Mesendoderm (in vitro differentiated cells): ENCODE results near the gene OTOGL.
"Not testable (repeated sequence)": the region's sequence is repeated elsewhere in the genome, so short reads cannot be mapped to it uniquely, and the experiment has no call there.

Source experiments
- DNase-seq: peaks from one replicate; pipeline ENCODE4 v3.0.0; 2013
- H2AK5ac ChIP-seq: 2 replicates; pipeline ENCODE4 v1.6.1; 2013; ENCODE audit warnings: low read length, inconsistent platforms
- H2BK120ac ChIP-seq: 2 replicates; pipeline ENCODE4 v1.6.1; 2013; ENCODE audit warnings: low read depth, mild to moderate bottlenecking, low read length, moderate library complexity, mixed read lengths
- H2BK15ac ChIP-seq: replicated peaks from 2 replicates; pipeline ENCODE4 v1.6.1; 2013; ENCODE audit warnings: low read depth, mild to moderate bottlenecking, moderate library complexity
- H2BK5ac ChIP-seq: 2 replicates; pipeline ENCODE4 v1.6.1; 2013; ENCODE audit warnings: low read length, inconsistent platforms
- H3K18ac ChIP-seq: 2 replicates; pipeline ENCODE4 v1.6.1; 2013; ENCODE audit warnings: mild to moderate bottlenecking, low read length, mixed read lengths
- H3K23ac ChIP-seq: one replicate; pipeline ENCODE4 v1.6.1; 2013; ENCODE audit warnings: low read length
- H3K27ac ChIP-seq: 2 replicates; pipeline ENCODE4 v1.5.1; 2013; ENCODE audit warnings: low read depth, mild to moderate bottlenecking, inconsistent platforms, low read length, moderate library complexity
- H3K27me3 ChIP-seq: 2 replicates; pipeline ENCODE4 v1.6.1; 2013; ENCODE audit warnings: low read length, control low read depth, mild to moderate bottlenecking, inconsistent platforms; ENCODE audit not compliant: insufficient read depth, poor library complexity
- H3K36me3 ChIP-seq: 2 replicates; pipeline ENCODE4 v1.6.1; 2013; ENCODE audit warnings: low read length, inconsistent platforms; ENCODE audit not compliant: control insufficient read depth, insufficient read depth
- H3K4ac ChIP-seq: one replicate; pipeline ENCODE4 v1.6.1; 2013; ENCODE audit warnings: low read depth, mild to moderate bottlenecking, low read length, moderate library complexity
- H3K4me1 ChIP-seq: 2 replicates; pipeline ENCODE4 v1.6.1; 2013; ENCODE audit warnings: low read depth, low read length, inconsistent platforms; ENCODE audit not compliant: control insufficient read depth
- H3K4me2 ChIP-seq: 2 replicates; pipeline ENCODE4 v1.6.1; 2013; ENCODE audit warnings: low read length
- H3K4me3 ChIP-seq: 2 replicates; pipeline ENCODE4 v1.5.1; 2013; ENCODE audit warnings: mild to moderate bottlenecking, low read length
- H3K56ac ChIP-seq: one replicate; pipeline ENCODE4 v1.6.1; 2013; ENCODE audit warnings: low read length
- H3K79me1 ChIP-seq: 2 replicates; pipeline ENCODE4 v1.6.1; 2013; ENCODE audit warnings: low read length, inconsistent platforms
- H3K79me2 ChIP-seq: 2 replicates; pipeline ENCODE4 v1.6.1; 2013; ENCODE audit warnings: mild to moderate bottlenecking, low read length; ENCODE audit not compliant: control insufficient read depth, insufficient read depth
- H3K9ac ChIP-seq: 2 replicates; pipeline ENCODE4 v1.6.1; 2013; ENCODE audit warnings: low read length, inconsistent platforms
- H4K5ac ChIP-seq: one replicate; pipeline ENCODE4 v1.6.1; 2013; ENCODE audit warnings: low read length
- H4K8ac ChIP-seq: one replicate; pipeline ENCODE4 v1.6.1; 2013; ENCODE audit warnings: low read depth, mild to moderate bottlenecking, control low read depth, low read length, moderate library complexity
- WGBS: extraction: QIAGEN DNeasy Blood & Tissue Kit; methylation state at CpG from one replicate; pipeline ENCODE4 v1.1.7; 2013; ENCODE audit warnings: low lambda C conversion rate, missing lambda C conversion rate; ENCODE audit not compliant: insufficient coverage; ENCODE audit errors: extremely low coverage; 5-methylcytosine and 5-hydroxymethylcytosine counted together

OTOGL gene

DNA sequence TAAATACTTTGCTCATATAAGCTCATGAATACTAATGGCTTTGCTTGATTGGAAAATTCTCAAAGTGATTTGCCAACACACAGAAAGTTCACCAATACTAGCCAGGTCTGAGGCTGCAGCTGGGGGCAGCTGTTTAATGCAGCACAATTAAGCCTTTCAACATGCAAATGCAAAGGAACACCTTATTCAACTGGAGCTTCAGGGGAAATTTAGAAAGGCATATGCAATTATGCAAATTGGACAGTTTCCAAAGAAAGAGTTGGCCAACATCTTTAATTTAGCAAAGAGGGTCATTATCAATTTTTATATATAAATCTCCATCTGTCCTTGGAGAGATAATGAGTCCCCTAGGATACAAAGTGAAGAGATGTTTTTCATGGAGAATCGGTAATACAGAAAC lies 40.2 kb upstream of the OTOGL start:
- no CpG with 5 or more reads among the region's 1 CpG for WGBS
- Histone ChIP-seq H4K8ac (no peak overlapping the region), H3K36me3 (no peaks in the 10 kb centered on the region), H3K23ac (no peak overlapping the region), H3K18ac (no peak overlapping the region), H3K56ac (no peak overlapping the region), H2AK5ac (no peak overlapping the region), H3K4me3 (no peak overlapping the region), H2BK120ac (no peak overlapping the region), H2BK5ac (no peak overlapping the region), H3K4me1 (no peaks in the 10 kb centered on the region), H2BK15ac (no peak overlapping the region), H3K4me2 (no peak overlapping the region), H3K9ac (no peak overlapping the region), H3K79me2 (no peaks in the 10 kb centered on the region), H4K5ac (no peak overlapping the region), H3K4ac (no peak overlapping the region), H3K79me1 (no peaks in the 10 kb centered on the region), H3K27me3 (no peaks in the 10 kb centered on the region), H3K27ac (no peak overlapping the region)
- DNase-seq, result no peak

DNA sequence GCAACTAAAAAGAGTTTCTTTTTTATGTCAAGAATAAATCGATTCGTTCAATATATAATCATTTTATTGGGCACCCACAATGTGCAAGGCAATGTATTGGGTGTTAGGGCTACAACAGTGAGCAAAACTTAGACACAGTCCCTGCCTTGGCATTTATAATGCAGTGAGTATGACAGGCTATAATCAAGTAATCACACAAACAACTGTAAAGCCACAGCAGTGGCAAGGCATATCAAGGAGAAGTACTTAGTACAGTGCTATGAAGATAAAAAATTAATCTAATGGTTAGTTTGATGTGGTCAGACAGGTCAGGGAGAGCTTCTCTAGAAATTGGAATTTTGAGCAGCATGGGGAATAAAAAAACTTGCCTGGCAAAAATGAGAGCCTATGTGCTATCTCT lies 39.5 kb upstream of the OTOGL start:
- Histone ChIP-seq H3K23ac (no peak overlapping the region), H3K18ac (no peak overlapping the region), H3K4me1 (no peaks in the 10 kb centered on the region), H2AK5ac (no peak overlapping the region), H3K4ac (no peak overlapping the region), H3K4me3 (no peak overlapping the region), H2BK15ac (no peak overlapping the region), H3K27ac (no peak overlapping the region), H3K36me3 (no peaks in the 10 kb centered on the region), H3K79me1 (no peaks in the 10 kb centered on the region), H2BK5ac (no peak overlapping the region), H4K8ac (no peak overlapping the region), H3K9ac (no peak overlapping the region), H3K56ac (no peak overlapping the region), H4K5ac (no peak overlapping the region), H3K27me3 (no peaks in the 10 kb centered on the region), H2BK120ac (no peak overlapping the region), H3K79me2 (no peaks in the 10 kb centered on the region), H3K4me2 (no peak overlapping the region)
- no CpG with 5 or more reads among the region's 2 CpGs for WGBS
- no peak for DNase-seq

- Histone ChIP-seq H3K4me1 (no peaks in the 10 kb centered on the region), H4K5ac (no peak overlapping the region), H3K4me2 (no peak overlapping the region), H3K56ac (no peak overlapping the region), H3K9ac (no peak overlapping the region), H4K8ac (no peak overlapping the region), H3K18ac (no peak overlapping the region), H3K27me3 (no peaks in the 10 kb centered on the region), H3K4me3 (no peak overlapping the region), H3K36me3 (no peaks in the 10 kb centered on the region), H2AK5ac (no peak overlapping the region), H3K23ac (no peak overlapping the region), H3K4ac (no peak overlapping the region), H2BK15ac (no peak overlapping the region), H3K27ac (no peak overlapping the region), H2BK5ac (no peak overlapping the region), H2BK120ac (no peak overlapping the region), H3K79me2 (no peaks in the 10 kb centered on the region), H3K79me1 (no peaks in the 10 kb centered on the region)
- no peak for DNase-seq
- WGBS, result no CpG with 5 or more reads among the region's 3 CpGs
Measured at GRCh38 chr12:80064269-80064668, 35.1 kb upstream of the OTOGL start.

GRCh38 chr12:80064951-80065350 lies 34.4 kb upstream of the OTOGL start:
- Histone ChIP-seq H3K9ac (no peak overlapping the region), H2BK120ac (no peak overlapping the region), H3K4me2 (no peak overlapping the region), H3K27ac (no peak overlapping the region), H4K8ac (no peak overlapping the region), H3K36me3 (no peaks in the 10 kb centered on the region), H3K23ac (no peak overlapping the region), H2BK15ac (no peak overlapping the region), H3K56ac (no peak overlapping the region), H2AK5ac (no peak overlapping the region), H3K79me2 (no peaks in the 10 kb centered on the region), H2BK5ac (no peak overlapping the region), H3K18ac (no peak overlapping the region), H3K4ac (no peak overlapping the region), H3K4me3 (no peak overlapping the region), H3K27me3 (no peaks in the 10 kb centered on the region), H3K4me1 (no peaks in the 10 kb centered on the region), H3K79me1 (no peaks in the 10 kb centered on the region), H4K5ac (no peak overlapping the region)
- no peak for DNase-seq
- WGBS, result no CpG with 5 or more reads among the region's 2 CpGs

DNA sequence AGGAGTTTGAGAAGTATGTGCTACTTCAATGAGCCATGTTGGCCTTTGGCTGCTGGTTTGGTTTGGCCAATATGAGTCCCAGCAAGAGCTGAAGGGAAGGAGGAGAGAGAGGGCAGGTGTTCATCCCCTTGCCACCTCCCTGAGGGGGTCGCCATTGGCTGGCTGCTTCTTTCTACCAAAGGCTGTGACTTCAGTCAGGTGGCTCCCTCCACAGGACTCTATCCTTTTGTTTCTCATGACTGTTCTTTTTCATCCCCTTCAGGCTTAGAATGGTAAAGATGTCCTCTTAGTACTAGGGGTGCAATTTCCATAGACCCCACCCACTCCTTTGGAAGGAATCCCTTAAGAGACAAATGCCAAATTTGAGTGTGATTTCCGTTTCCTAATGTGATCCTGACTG lies 31.2 kb upstream of the OTOGL start:
- DNase-seq, result peak; percentile 87
- Histone ChIP-seq H4K5ac (no peak overlapping the region), H2BK15ac (no peak overlapping the region), H2BK5ac (no peak overlapping the region), H3K4ac (no peak overlapping the region), H3K4me2 (no peak overlapping the region), H2AK5ac (no peak overlapping the region), H3K36me3 (no peaks in the 10 kb centered on the region), H3K56ac (no peak overlapping the region), H3K18ac (no peak overlapping the region), H3K79me2 (no peaks in the 10 kb centered on the region), H4K8ac (no peak overlapping the region), H3K4me1 (no peaks in the 10 kb centered on the region), H2BK120ac (no peak overlapping the region), H3K9ac (no peak overlapping the region), H3K79me1 (no peaks in the 10 kb centered on the region), H3K23ac (no peak overlapping the region), H3K4me3 (no peak overlapping the region), H3K27ac (no peak overlapping the region), H3K27me3 (no peaks in the 10 kb centered on the region)
- no CpG with 5 or more reads among the region's 2 CpGs for WGBS

GRCh38 chr12:80083892-80084614 lies 15.3 kb upstream of the OTOGL start:
- not testable (repeated sequence) for H3K56ac ChIP-seq, H3K18ac ChIP-seq, H2BK5ac ChIP-seq, H4K8ac ChIP-seq, H3K4me2 ChIP-seq, H3K9ac ChIP-seq, H4K5ac ChIP-seq, H3K4me1 ChIP-seq, H2BK15ac ChIP-seq, H3K79me2 ChIP-seq, H3K4me3 ChIP-seq, H3K79me1 ChIP-seq, H3K36me3 ChIP-seq, H3K27ac ChIP-seq, H3K4ac ChIP-seq, H3K27me3 ChIP-seq, H2BK120ac ChIP-seq, H2AK5ac ChIP-seq, H3K23ac ChIP-seq
- no CpG with 5 or more reads among the region's 9 CpGs for WGBS
- DNase-seq, result peak; percentile 63
